Measurements from ENCODE around the gene FREM2.

The FREM2 gene

GRCh38 chr13:38688674-38689073, 1.8 kb downstream of the FREM2 start:
- DNase-seq, result no peak

GRCh38 chr13:38690231-38690630, 3.4 kb downstream of the FREM2 start:
- DNase-seq, result no peak

- DNase-seq, result no peak
Observed at GRCh38 chr13:38693168-38693567, 6.3 kb downstream of the FREM2 start.

GRCh38 chr13:38693641-38694040, 6.8 kb downstream of the FREM2 start:
- no peak for DNase-seq

GRCh38 chr13:38697197-38697596, 10.3 kb downstream of the FREM2 start:
- DNase-seq, result no peak

- no peak for DNase-seq
Observed at GRCh38 chr13:38697628-38698333, 10.9 kb downstream of the FREM2 start.

GRCh38 chr13:38700051-38700450, 13.2 kb downstream of the FREM2 start:
- no peak for DNase-seq

GRCh38 chr13:38702669-38703068, 15.8 kb downstream of the FREM2 start:
- no peak for DNase-seq

- DNase-seq, result no peak
Observed at GRCh38 chr13:38703255-38703654, 16.4 kb downstream of the FREM2 start.

GRCh38 chr13:38705365-38705764, 18.5 kb downstream of the FREM2 start:
- no peak for DNase-seq

- no peak for DNase-seq
Observed at GRCh38 chr13:38707460-38707859, 20.6 kb downstream of the FREM2 start.

- DNase-seq, result no peak
Observed at GRCh38 chr13:38713046-38713445, 26.2 kb downstream of the FREM2 start.

- no peak for DNase-seq
Observed at GRCh38 chr13:38718374-38718773, 31.5 kb downstream of the FREM2 start.

- DNase-seq, result no peak
Observed at GRCh38 chr13:38730332-38730731, 43.5 kb downstream of the FREM2 start.

GRCh38 chr13:38733146-38733545, 46.3 kb downstream of the FREM2 start:
- no peak for DNase-seq

GRCh38 chr13:38735665-38736440, 49.0 kb downstream of the FREM2 start:
- DNase-seq, result no peak

- no peak for DNase-seq
Observed at GRCh38 chr13:38743466-38743865, 56.6 kb downstream of the FREM2 start.

GRCh38 chr13:38752686-38753085, 65.8 kb downstream of the FREM2 start:
- no peak for DNase-seq

GRCh38 chr13:38753878-38754277, 67.0 kb downstream of the FREM2 start:
- no peak for DNase-seq

GRCh38 chr13:38755793-38756192, 68.9 kb downstream of the FREM2 start:
- no peak for DNase-seq

GRCh38 chr13:38758277-38758676, 71.4 kb downstream of the FREM2 start:
- no peak for DNase-seq

- DNase-seq, result no peak
Observed at GRCh38 chr13:38759390-38759789, 72.5 kb downstream of the FREM2 start.

GRCh38 chr13:38763446-38764381, 76.8 kb downstream of the FREM2 start:
- no peak for DNase-seq

Data from GF-D8 (cell line).